GM18498 (cell line): ENCODE results near the gene PPM1N.

Source experiments
- ATAC-seq: cut with Tn5 transposase; IDR thresholded peaks from one replicate; pipeline ENCODE4 v1.9.1; 2021; ENCODE audit warnings: mild to moderate bottlenecking, moderate library complexity; ENCODE audit not compliant: unreplicated experiment

Gene PPM1N

GRCh38 chr19:45488708-45489107 lies 9.5 kb upstream of the PPM1N start:
- no peak for ATAC-seq

GRCh38 chr19:45489216-45489855 lies 8.9 kb upstream of the PPM1N start:
- no peak for ATAC-seq

GRCh38 chr19:45492137-45492626 lies 6.1 kb upstream of the PPM1N start:
- no peak for ATAC-seq

- no peak for ATAC-seq
These were observed 5.4 kb upstream of the PPM1N start for GRCh38 chr19:45492627-45493470.

GRCh38 chr19:45494261-45494916 lies 3.9 kb upstream of the PPM1N start:
- ATAC-seq, result no peak

GRCh38 chr19:45495178-45495577 lies 3.1 kb upstream of the PPM1N start:
- no peak for ATAC-seq

GRCh38 chr19:45496349-45496953 lies 1.8 kb upstream of the PPM1N start:
- no peak for ATAC-seq

GRCh38 chr19:45497791-45498190 lies 452 bp upstream of the PPM1N start:
- ATAC-seq, result no peak

GRCh38 chr19:45499196-45500180 lies 1.2 kb downstream of the PPM1N start:
- no peak for ATAC-seq

- ATAC-seq, result no peak
These were observed 2.9 kb downstream of the PPM1N start for GRCh38 chr19:45500918-45501729.

- no peak for ATAC-seq
These were observed 3.4 kb downstream of the PPM1N start for GRCh38 chr19:45501730-45502014.

GRCh38 chr19:45502111-45502510 lies 3.9 kb downstream of the PPM1N start:
- no peak for ATAC-seq

GRCh38 chr19:45503909-45504308 lies 5.7 kb downstream of the PPM1N start:
- no peak for ATAC-seq

- no peak for ATAC-seq
These were observed 7.1 kb downstream of the PPM1N start for GRCh38 chr19:45505151-45505995.

GRCh38 chr19:45505996-45506245 lies 7.7 kb downstream of the PPM1N start:
- ATAC-seq, result no peak

- peak; percentile 70 for ATAC-seq
These were observed 8.2 kb downstream of the PPM1N start for GRCh38 chr19:45506246-45506988.

GRCh38 chr19:45506989-45507871 lies 9.0 kb downstream of the PPM1N start, which contains the start of gene VASP:
TSS of gene VASP (plus strand) at chr19:45507479. CDS start at chr19:45507772, 293 bp downstream.
- ATAC-seq, result peak; percentile 53
